Measurements from ENCODE around the gene DNAAF3. TPM values are rescaled to one million over a fixed set of nuclear protein-coding genes. Genes with fewer than 3 reads are reported as not detected.

DNAAF3 gene
- total RNA-seq, 1 donor from 2014 or later = 9.1 TPM

DNA sequence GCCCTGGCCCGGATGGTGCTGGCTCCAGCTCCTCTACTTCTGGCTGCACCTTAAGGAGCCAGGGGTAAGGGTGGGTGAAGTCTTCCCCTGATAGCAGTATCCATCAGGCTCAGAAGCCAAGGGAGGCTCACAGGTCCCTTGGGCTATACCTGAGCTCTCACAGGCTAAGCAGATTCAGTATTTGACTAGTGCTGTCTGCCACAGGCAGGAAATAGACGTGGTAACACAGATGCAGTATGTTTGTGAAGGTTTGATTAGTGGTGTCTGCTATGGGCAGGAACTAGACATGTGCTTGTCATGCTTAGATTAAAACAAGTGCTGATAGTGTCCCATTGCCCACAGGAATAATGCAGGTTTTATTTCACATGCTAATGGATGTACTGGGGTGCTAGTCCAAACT is 9.7 kb upstream of the DNAAF3 start:
- peaks cover 41% of the 10 kb centered on the region for H3K4me1 Mint-ChIP-seq
- no peak overlapping the region for H3K27ac ChIP-seq
- no peak overlapping the region for H3K4me2 ChIP-seq
- peaks cover 16% of the 10 kb centered on the region for H4K20me1 ChIP-seq (ENCODE audit: low read depth)
- H3K9me3 ChIP-seq (ENCODE audit: low read depth) = no peaks in the 10 kb centered on the region
- H3K4me3 Mint-ChIP-seq = no peak overlapping the region
- H3K9ac ChIP-seq = no peak overlapping the region
- H3K27me3 Mint-ChIP-seq (ENCODE audit: insufficient read depth, low read depth) = peaks cover 49% of the 10 kb centered on the region
- TF ChIP-seq EZH2 (IDR thresholded peaks at IDR 0.05) = no peak
- TF ChIP-seq EZH2phosphoT487 (IDR thresholded peaks at IDR 0.05) = no peak
- TF ChIP-seq, protein P1, sequence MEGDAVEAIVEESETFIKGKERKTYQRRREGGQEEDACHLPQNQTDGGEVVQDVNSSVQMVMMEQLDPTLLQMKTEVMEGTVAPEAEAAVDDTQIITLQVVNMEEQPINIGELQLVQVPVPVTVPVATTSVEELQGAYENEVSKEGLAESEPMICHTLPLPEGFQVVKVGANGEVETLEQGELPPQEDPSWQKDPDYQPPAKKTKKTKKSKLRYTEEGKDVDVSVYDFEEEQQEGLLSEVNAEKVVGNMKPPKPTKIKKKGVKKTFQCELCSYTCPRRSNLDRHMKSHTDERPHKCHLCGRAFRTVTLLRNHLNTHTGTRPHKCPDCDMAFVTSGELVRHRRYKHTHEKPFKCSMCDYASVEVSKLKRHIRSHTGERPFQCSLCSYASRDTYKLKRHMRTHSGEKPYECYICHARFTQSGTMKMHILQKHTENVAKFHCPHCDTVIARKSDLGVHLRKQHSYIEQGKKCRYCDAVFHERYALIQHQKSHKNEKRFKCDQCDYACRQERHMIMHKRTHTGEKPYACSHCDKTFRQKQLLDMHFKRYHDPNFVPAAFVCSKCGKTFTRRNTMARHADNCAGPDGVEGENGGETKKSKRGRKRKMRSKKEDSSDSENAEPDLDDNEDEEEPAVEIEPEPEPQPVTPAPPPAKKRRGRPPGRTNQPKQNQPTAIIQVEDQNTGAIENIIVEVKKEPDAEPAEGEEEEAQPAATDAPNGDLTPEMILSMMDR (IDR thresholded peaks at IDR 0.05) = no peak
- H3K36me3 Mint-ChIP-seq = peaks cover 2% of the 10 kb centered on the region
- no peak overlapping the region for H3K27ac Mint-ChIP-seq
- H3K36me3 ChIP-seq = no peaks in the 10 kb centered on the region
- peaks cover 84% of the 10 kb centered on the region for H3K27me3 ChIP-seq
- H3K4me1 ChIP-seq = peaks cover 6% of the 10 kb centered on the region
- no peak for DNase-seq (ENCODE audit: low spot score)
- peaks cover 14% of the 10 kb centered on the region for H3K9me3 Mint-ChIP-seq
- no peak overlapping the region for H3K4me3 ChIP-seq
- no peak overlapping the region for H2AFZ ChIP-seq (replicated peaks)
- H3F3A ChIP-seq (ENCODE audit: low read depth) = peaks cover 28% of the 10 kb centered on the region
- no peaks in the 10 kb centered on the region for H3K79me2 ChIP-seq (ENCODE audit: low read depth)

- no peak overlapping the region for H3K9ac ChIP-seq
- no peak for DNase-seq (ENCODE audit: low spot score)
- Mint-ChIP-seq H3K9me3 (peaks cover 11% of the 10 kb centered on the region), H3K4me3 (peak overlapping the region; percentile 58), H3K27ac (no peak overlapping the region), H3K27me3 (ENCODE audit: insufficient read depth, low read depth) (peaks cover 45% of the 10 kb centered on the region), H3K36me3 (peaks cover 2% of the 10 kb centered on the region), H3K4me1 (peaks cover 36% of the 10 kb centered on the region)
- no peaks in the 10 kb centered on the region for H3K79me2 ChIP-seq (ENCODE audit: low read depth)
- TF ChIP-seq, protein P1 (IDR thresholded peaks at IDR 0.05) = no peak
- no peak for TF ChIP-seq EZH2phosphoT487 (IDR thresholded peaks at IDR 0.05)
- no peak for TF ChIP-seq EZH2 (IDR thresholded peaks at IDR 0.05)
- H4K20me1 ChIP-seq (ENCODE audit: low read depth) = peaks cover 8% of the 10 kb centered on the region
- H3K4me3 ChIP-seq = no peak overlapping the region
- peaks cover 28% of the 10 kb centered on the region for H3F3A ChIP-seq (ENCODE audit: low read depth)
- no peaks in the 10 kb centered on the region for H3K36me3 ChIP-seq
- no peak overlapping the region for H3K27ac ChIP-seq
- no peak overlapping the region for H3K4me2 ChIP-seq
- no peak overlapping the region for H2AFZ ChIP-seq (replicated peaks)
- H3K27me3 ChIP-seq = peaks cover 84% of the 10 kb centered on the region
- H3K4me1 ChIP-seq = peaks cover 6% of the 10 kb centered on the region
- no peaks in the 10 kb centered on the region for H3K9me3 ChIP-seq (ENCODE audit: low read depth)
Measured at GRCh38 chr19:55175117-55175867, 8.9 kb upstream of the DNAAF3 start.

DNA sequence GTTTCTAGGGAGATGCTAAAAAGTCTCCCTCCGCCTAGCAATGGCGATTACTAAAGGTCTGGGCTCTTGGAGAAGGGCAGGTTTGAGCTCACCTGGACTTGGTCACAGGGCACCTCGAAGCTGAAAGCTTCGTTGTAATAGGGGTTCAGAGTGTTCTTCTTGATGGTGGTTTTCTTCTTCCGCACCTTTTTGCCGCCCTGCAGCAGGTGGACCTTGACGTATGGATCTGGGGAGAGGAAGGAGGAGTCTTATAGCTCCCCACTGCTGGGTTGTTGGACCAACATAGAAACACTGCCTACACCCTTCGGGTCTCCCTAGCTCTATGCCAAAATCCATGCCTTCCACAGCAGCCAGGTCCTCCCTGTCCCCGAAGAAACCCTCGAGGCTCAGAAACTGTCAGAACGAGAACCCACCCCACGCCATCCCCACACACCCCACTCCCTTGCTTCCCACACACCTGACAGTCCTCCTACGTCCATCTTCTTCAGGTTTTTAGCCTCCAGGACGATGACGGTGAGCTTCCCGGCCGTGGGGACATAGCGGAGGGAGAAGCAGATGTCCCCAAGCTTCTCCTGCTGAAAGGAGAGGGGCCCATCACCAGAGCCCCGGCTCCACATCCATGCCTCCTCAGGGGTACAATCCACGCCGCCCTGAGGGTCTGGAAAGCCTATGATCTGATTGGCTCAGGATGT is 8.2 kb upstream of the DNAAF3 start:
- Mint-ChIP-seq H3K4me3 (peak overlapping the region; percentile 84), H3K27me3 (ENCODE audit: insufficient read depth, low read depth) (peaks cover 48% of the 10 kb centered on the region), H3K4me1 (peaks cover 32% of the 10 kb centered on the region), H3K9me3 (peaks cover 11% of the 10 kb centered on the region), H3K27ac (no peak overlapping the region), H3K36me3 (peaks cover 2% of the 10 kb centered on the region)
- Histone ChIP-seq H3K4me2 (peak overlapping the region; percentile 92), H3F3A (ENCODE audit: low read depth) (peaks cover 25% of the 10 kb centered on the region), H3K4me3 (peak overlapping the region; percentile 64), H3K9me3 (ENCODE audit: low read depth) (no peaks in the 10 kb centered on the region), H3K9ac (no peak overlapping the region), H2AFZ (replicated peaks) (no peak overlapping the region), H3K79me2 (ENCODE audit: low read depth) (no peaks in the 10 kb centered on the region), H4K20me1 (ENCODE audit: low read depth) (peaks cover 2% of the 10 kb centered on the region), H3K4me1 (peaks cover 2% of the 10 kb centered on the region), H3K27me3 (peaks cover 84% of the 10 kb centered on the region), H3K36me3 (no peaks in the 10 kb centered on the region), H3K27ac (no peak overlapping the region)
- DNase-seq (ENCODE audit: low spot score) = no peak
- TF ChIP-seq, protein P1 (IDR thresholded peaks at IDR 0.05) = no peak
- TF ChIP-seq EZH2 (IDR thresholded peaks at IDR 0.05) = no peak
- no peak for TF ChIP-seq EZH2phosphoT487 (IDR thresholded peaks at IDR 0.05)

All from neural progenitor cell (in vitro differentiated cells).